K562 (cell line): ENCODE results near the gene MSL2. TPM values are rescaled to one million over a fixed set of nuclear protein-coding genes. Genes with fewer than 3 reads are reported as not detected.

Experiments
- ATAC-seq: fragments of 200-7000 bp; cut with Tn5 transposase; 3 replicates; pipeline ENCODE4 v1.9.1; 2020; ENCODE audit warnings: moderate library complexity
- BruUV-seq: library from RNA; stranded (reverse); fragments of 400-500 nt; replicated peaks from 2 replicates; lab custom pipeline; 2021; lab: Mats Ljungman, UMichigan
- CTCF ChIA-PET: fragments of 300-600 bp; formaldehyde crosslinking; extraction: SDS; loops from one replicate; lab custom pipeline; 2021; ENCODE audit warnings: low intra/inter-chr PET ratio; lab: Yijun Ruan, JAX
- POLR2A ChIA-PET: fragments of 300-600, 350-650 bp; sonication (Branson Sonifier 250); formaldehyde crosslinking; extraction: SDS; loops from one replicate; lab custom pipeline; 2021; ENCODE audit warnings: antibody characterized with exemption, inconsistent platforms; lab: Yijun Ruan, JAX
- DNase-seq, 4 experiments: peaks; one replicate each; pipeline versions ENCODE4 v3.0.0 to v3.0.0-alpha.2; 2011 to 2018; ENCODE audit warnings: low spot score in 3 of 4, mixed read lengths in 3 of 4; ENCODE audit errors: extremely low read depth in 1 of 4
- FAIRE-seq: peaks from 2 replicates; lab custom pipeline; 2011; peaks lifted over from hg19 to GRCh38; lab: Jason Lieb, UNC
- H2AFZ ChIP-seq: 2 replicates; pipeline ENCODE4 v1.6.0; 2011; ENCODE audit warnings: low read depth, low read length, control low read depth, inconsistent platforms
- H3K27ac ChIP-seq: fragments of 200-600 bp; 3 replicates; pipeline ENCODE4 v1.8.0; 2011; ENCODE audit warnings: low read depth, mild to moderate bottlenecking, control low read depth, inconsistent platforms, low read length, moderate library complexity, mixed read lengths; ENCODE audit errors: extremely low read depth
- H3K27me3 ChIP-seq, 2 experiments: fragments of 300-600 bp in 1 of 2; 2 replicates in 1 of 2; 3 replicates in 1 of 2; pipeline versions ENCODE4 v1.6.0 to v1.8.0; 2011; ENCODE audit warnings: inconsistent platforms in 2 of 2, low read length in 2 of 2, mild to moderate bottlenecking in 1 of 2, mixed read lengths in 1 of 2, moderate library complexity in 1 of 2; ENCODE audit not compliant: control insufficient read depth in 2 of 2, insufficient read depth in 2 of 2
- H3K36me3 ChIP-seq: fragments of 300-600 bp; 3 replicates; pipeline ENCODE4 v1.8.0; 2011; ENCODE audit warnings: mild to moderate bottlenecking, low read length, inconsistent platforms; ENCODE audit not compliant: control insufficient read depth, insufficient read depth
- H3K4me1 ChIP-seq, 2 experiments: fragments of 200-600 bp in 1 of 2; replicated peaks in 1 of 2; 2 replicates in 1 of 2; 3 replicates in 1 of 2; pipeline versions ENCODE4 v1.5.1 to v1.8.0; 2011; ENCODE audit warnings: inconsistent platforms in 2 of 2, low read length in 2 of 2, mild to moderate bottlenecking in 1 of 2, mixed read lengths in 1 of 2, moderate library complexity in 1 of 2; ENCODE audit not compliant: control insufficient read depth in 2 of 2, insufficient read depth in 2 of 2
- H3K4me2 ChIP-seq: 2 replicates; pipeline ENCODE4 v1.6.1; 2011; ENCODE audit warnings: low read length, control low read depth, inconsistent platforms, mixed read lengths; ENCODE audit not compliant: insufficient read depth
- H3K4me3 ChIP-seq: fragments of 200-600 bp; sonication (generic), shearing (Covaris generic); 2 replicates; pipeline ENCODE4 v1.5.1; 2016; ENCODE audit warnings: control low read depth, inconsistent platforms
- H3K79me2 ChIP-seq: fragments of 200-600 bp; 3 replicates; pipeline ENCODE4 v1.8.0; 2011; ENCODE audit warnings: low read length, inconsistent platforms; ENCODE audit not compliant: control insufficient read depth, insufficient read depth
- H3K9ac ChIP-seq, 2 experiments: 2 replicates each; pipeline versions ENCODE4 v1.6.0 to v1.6.1; 2011; ENCODE audit warnings: low read depth in 2 of 2, low read length in 2 of 2, control low read depth in 1 of 2, inconsistent platforms in 1 of 2, mild to moderate bottlenecking in 1 of 2, mixed read lengths in 1 of 2; ENCODE audit not compliant: insufficient read depth in 1 of 2
- H3K9me1 ChIP-seq: one replicate; pipeline ENCODE4 v1.6.0; 2011; ENCODE audit warnings: inconsistent platforms, mild to moderate bottlenecking, low read length, moderate library complexity; ENCODE audit not compliant: control insufficient read depth, insufficient read depth
- H3K9me3 ChIP-seq: replicated peaks from 2 replicates; pipeline ENCODE4 v1.5.1; 2011; ENCODE audit warnings: low read depth, low read length, inconsistent platforms; ENCODE audit not compliant: control insufficient read depth, insufficient read depth
- H4K20me1 ChIP-seq: replicated peaks from 2 replicates; pipeline ENCODE4 v1.6.1; 2011; ENCODE audit warnings: low read length, inconsistent platforms, mixed read lengths; ENCODE audit not compliant: control insufficient read depth, insufficient read depth
- CAMTA2 ChIP-seq: fragments of 250-450 bp; sonication (Bioruptor Pico); conservative IDR thresholded peaks from 2 replicates; pipeline ENCODE4 v1.5.1; 2022
- CBX2 ChIP-seq: fragments of 200-600 bp; sonication (generic); IDR thresholded peaks from one replicate; pipeline ENCODE4 v1.6.1; 2012; ENCODE audit warnings: mild to moderate bottlenecking, low read length, inconsistent platforms; ENCODE audit not compliant: insufficient read depth, poor library complexity, severe bottlenecking
- DEAF1 ChIP-seq: fragments of 450-650 bp; formaldehyde crosslinking; IDR thresholded peaks from 2 replicates; pipeline ENCODE4 v1.4.0; 2020; ENCODE audit warnings: mild to moderate bottlenecking, moderate library complexity
- ETV5 ChIP-seq: sonication (generic); formaldehyde crosslinking; IDR thresholded peaks from 2 replicates; pipeline ENCODE4 v1.4.0; 2020; ENCODE audit warnings: low read depth, mild to moderate bottlenecking, missing genetic modification reagents
- HDAC6 ChIP-seq: IDR thresholded peaks from 2 replicates; pipeline ENCODE4 v1.6.1; 2012; ENCODE audit warnings: low read depth, mild to moderate bottlenecking, control low read depth, inconsistent platforms, low read length, moderate library complexity
- KLF16 ChIP-seq: IDR thresholded peaks from 2 replicates; pipeline ENCODE4 v1.6.1; 2016; ENCODE audit warnings: antibody characterized with exemption
- MTA2 ChIP-seq: fragments of 450-650 bp; IDR thresholded peaks from 2 replicates; pipeline ENCODE4 v1.6.1; 2016; ENCODE audit warnings: low read depth
- PTBP1 ChIP-seq: fragments of 200-400 bp; formaldehyde crosslinking; IDR thresholded peaks from 2 replicates; pipeline ENCODE4 v1.6.1; 2017; ENCODE audit warnings: low read depth, low read length
- SIN3B ChIP-seq: fragments of 450-650 bp; IDR thresholded peaks from 2 replicates; pipeline ENCODE4 v1.6.1; 2017; ENCODE audit warnings: low read depth, mild to moderate bottlenecking, moderate library complexity
- ZC3H4 ChIP-seq: sonication (generic); formaldehyde crosslinking; IDR thresholded peaks from 2 replicates; pipeline ENCODE4 v1.9.0; 2021; ENCODE audit warnings: missing genetic modification reagents, borderline replicate concordance
- ZFP36 ChIP-seq: fragments of 150-350 bp; IDR thresholded peaks from 2 replicates; pipeline ENCODE4 v1.6.1; 2018; ENCODE audit warnings: low read length, low read depth; ENCODE audit not compliant: partially characterized antibody
- ZNF175 ChIP-seq: fragments of 200-800 bp; sonication (Bioruptor generic); IDR thresholded peaks from 2 replicates; pipeline ENCODE4 v1.6.1; 2016; ENCODE audit warnings: low read depth, mild to moderate bottlenecking, missing genetic modification characterization, missing compliant biosample characterization
- ZNF263 ChIP-seq: sonication (generic); formaldehyde crosslinking; IDR thresholded peaks from 2 replicates; pipeline ENCODE4 v1.8.0; 2022; ENCODE audit warnings: mild to moderate bottlenecking, missing genetic modification reagents, borderline replicate concordance
- ZNF3 ChIP-seq: fragments of 250-450 bp; sonication (Bioruptor Pico); IDR thresholded peaks from 2 replicates; pipeline ENCODE4 v1.5.0; 2021; ENCODE audit warnings: mild to moderate bottlenecking, moderate library complexity
- ZSCAN29 ChIP-seq: fragments of 450-650 bp; IDR thresholded peaks from 2 replicates; pipeline ENCODE4 v1.6.1; 2017
- WGBS: fragments of 100-300 bp; shearing (Covaris generic); methylation state at CpG from one replicate; pipeline ENCODE4 v1.1.6; 2016; ENCODE audit warnings: low coverage, mixed read lengths; ENCODE audit not compliant: insufficient coverage; ENCODE audit errors: missing lambda C conversion rate; 5-methylcytosine and 5-hydroxymethylcytosine counted together
- in situ Hi-C: fragments of 300-500 bp; cut with MboI; formaldehyde crosslinking; loops from 4 replicates; pipeline ENCODE4 v1.15.0; 2018; ENCODE audit warnings: inconsistent platforms, mixed read lengths
- intact Hi-C: fragments of 100-400 bp; cut with micrococcal nuclease; formaldehyde crosslinking; loops from 2 replicates; pipeline ENCODE4 v1.14.2; 2022
- polyA plus RNA-seq, 8 experiments: library from polyadenylated mRNA; depleted of rRNA in 4 of 8; stranded (reverse) in 5 of 8; unstranded in 3 of 8; fragments of >200 nt; fragmentation: Nextera tagmentation in 2 of 8; fragmentation: Illumina TruSeq in 1 of 8; extraction: Ambion mirVana in 2 of 8; extraction: Trizol in 1 of 8; gene quantifications; 2 replicates each; pipeline versions ENCODE4 v1.2.1 to v1.2.3, GENCODE V29; 2011 to 2014; ENCODE audit warnings: inconsistent platforms in 1 of 8, missing spikeins in 1 of 8
- total RNA-seq, 7 experiments: library from RNA; depleted of rRNA in 6 of 7; stranded (reverse); fragments of >200 nt in 6 of 7; fragmentation: Illumina TruSeq in 2 of 7; extraction: Trizol in 2 of 7; gene quantifications; 2 replicates each; pipeline versions ENCODE4 v1.2.1 to v1.2.3, GENCODE V29; 2011 to 2021; ENCODE audit warnings: low replicate concordance in 1 of 7
- TF ChIP-seq, protein P1 (sequence below): sonication (generic); formaldehyde crosslinking; IDR thresholded peaks from 2 replicates; pipeline ENCODE4 v1.8.0; 2023; ENCODE audit warnings: mild to moderate bottlenecking, missing genetic modification reagents

The MSL2 gene
- total and polyA plus RNA-seq, 9 of the 15 experiments (the other 6 are each of a cell fraction or from before 2014, with no cell fraction given): 1.9 to 19.9 (median 9.1) TPM

DNA sequence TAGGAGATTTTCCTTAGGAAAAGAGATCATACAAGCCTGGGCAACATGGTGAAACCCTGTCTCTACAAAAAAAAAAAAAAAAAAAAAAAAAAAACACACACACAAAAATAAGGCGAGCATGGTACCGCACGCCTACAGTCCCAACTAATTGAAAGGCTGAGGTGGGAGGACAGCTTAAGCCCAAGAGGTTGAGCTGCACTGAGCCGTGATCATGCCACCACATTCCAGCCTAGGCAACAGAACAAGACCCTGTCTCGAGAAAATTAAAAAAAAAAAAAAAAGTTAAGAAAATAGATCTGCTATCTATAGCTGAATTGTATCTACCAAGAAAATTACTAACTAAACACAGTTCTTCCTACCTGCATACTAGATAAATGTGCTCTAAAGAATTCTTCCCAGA is 7.1 kb downstream of the MSL2 start (continued):
- TF ChIP-seq, protein P1, sequence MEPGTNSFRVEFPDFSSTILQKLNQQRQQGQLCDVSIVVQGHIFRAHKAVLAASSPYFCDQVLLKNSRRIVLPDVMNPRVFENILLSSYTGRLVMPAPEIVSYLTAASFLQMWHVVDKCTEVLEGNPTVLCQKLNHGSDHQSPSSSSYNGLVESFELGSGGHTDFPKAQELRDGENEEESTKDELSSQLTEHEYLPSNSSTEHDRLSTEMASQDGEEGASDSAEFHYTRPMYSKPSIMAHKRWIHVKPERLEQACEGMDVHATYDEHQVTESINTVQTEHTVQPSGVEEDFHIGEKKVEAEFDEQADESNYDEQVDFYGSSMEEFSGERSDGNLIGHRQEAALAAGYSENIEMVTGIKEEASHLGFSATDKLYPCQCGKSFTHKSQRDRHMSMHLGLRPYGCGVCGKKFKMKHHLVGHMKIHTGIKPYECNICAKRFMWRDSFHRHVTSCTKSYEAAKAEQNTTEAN (CRISPR knock-in tag): no peak
- TF ChIP-seq ZFP36 (no peak), CBX2 (no peak)

- no peak overlapping the region for H3K4me3 ChIP-seq
- no peak overlapping the region for H3K4me2 ChIP-seq
- no peak for FAIRE-seq
- intact Hi-C loops: no loop called here
- no peak for TF ChIP-seq ZNF175 (CRISPR knock-in tag)
- TF ChIP-seq KLF16: no peak
- no peak for TF ChIP-seq HDAC6
- no peak for TF ChIP-seq CAMTA2
- TF ChIP-seq ZNF263: no peak
- no peak for TF ChIP-seq ZNF3 (CRISPR knock-in tag)
- TF ChIP-seq DEAF1 (CRISPR knock-in tag): no peak
- no peak for TF ChIP-seq SIN3B
- TF ChIP-seq MTA2: no peak
- TF ChIP-seq ZC3H4 (CRISPR knock-in tag): no peak
- no peak for TF ChIP-seq ETV5
- no peak for TF ChIP-seq PTBP1
- no peak for TF ChIP-seq ZSCAN29
- H3K36me3 ChIP-seq: peaks cover 8% of the 10 kb centered on the region; the same call in 1 of the 3 replicates
- no peaks in the 10 kb centered on the region for H3K9me3 ChIP-seq
- peaks cover 11% of the 10 kb centered on the region in 2 experiments; a peak in 3 of 5 replicates for H3K4me1 ChIP-seq
- H3K9ac ChIP-seq: no peak overlapping the region
- POLR2A ChIA-PET: interaction anchor here (0.6 to 1.3 kb wide), 3 partner anchors 8 to 75 kb away, joined by 3 to 6 read pairs (median 3); partner anchors contain the start of gene MSL2
- H4K20me1 ChIP-seq: peaks cover 43% of the 10 kb centered on the region
- H3K27me3 ChIP-seq: no peaks in the 10 kb centered on the region
- in situ Hi-C loops: no loop called here
- CTCF ChIA-PET: no interaction called here
- no peak for ATAC-seq
- BruUV-seq: no TSS peak
- H3K27ac ChIP-seq: no peak overlapping the region
- H3K9me1 ChIP-seq: peaks cover 3% of the 10 kb centered on the region
- no peak overlapping the region for H2AFZ ChIP-seq
- DNase-seq: no peak
- peaks cover 100% of the 10 kb centered on the region for H3K79me2 ChIP-seq
- 59% methylated on average over 4 of the region's 4 CpGs for WGBS
These were observed 8.3 kb downstream of the MSL2 start for GRCh38 chr3:136187868-136188267.
